ENCODE measurements around the gene CXCR4. TPM values are rescaled to one million over a fixed set of nuclear protein-coding genes. Genes with fewer than 3 reads are reported as not detected.

Gene CXCR4
- total and polyA plus RNA-seq, 9 of the 15 experiments (the other 6 are each of a cell fraction or from before 2014, with no cell fraction given), result 0.07 to 0.45 (median 0.17) TPM; not detected in 3

DNA sequence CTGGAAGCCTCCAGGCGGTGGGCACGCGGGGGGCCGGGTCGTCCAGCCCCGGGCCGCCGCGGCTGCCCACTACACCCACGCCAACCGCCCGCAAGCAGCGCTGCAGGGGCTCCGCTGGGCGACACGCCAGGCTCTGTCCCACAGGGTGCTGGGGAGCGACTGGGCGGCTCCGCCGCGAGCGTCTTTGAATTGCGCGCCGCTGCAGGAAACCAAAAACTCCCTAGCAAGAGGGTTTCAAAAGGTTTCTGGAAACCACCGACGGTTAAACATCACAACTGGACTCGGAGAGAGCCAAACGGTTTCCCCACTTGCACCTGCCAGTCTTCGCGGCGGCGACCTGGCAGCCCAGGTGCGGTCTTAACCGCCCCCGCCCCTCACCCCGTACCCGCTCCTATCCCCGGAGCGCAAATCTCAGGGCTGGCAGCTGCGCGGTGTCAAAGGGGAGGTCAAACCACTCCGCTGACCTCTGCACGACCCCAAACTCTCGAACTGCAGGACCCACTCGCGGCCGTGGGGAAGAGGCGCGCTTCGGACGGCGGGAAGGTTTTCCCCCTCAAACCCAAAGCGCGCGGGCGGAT lies 1.0 kb downstream of the CXCR4 start (continued):
- TF ChIP-seq, protein P1, sequence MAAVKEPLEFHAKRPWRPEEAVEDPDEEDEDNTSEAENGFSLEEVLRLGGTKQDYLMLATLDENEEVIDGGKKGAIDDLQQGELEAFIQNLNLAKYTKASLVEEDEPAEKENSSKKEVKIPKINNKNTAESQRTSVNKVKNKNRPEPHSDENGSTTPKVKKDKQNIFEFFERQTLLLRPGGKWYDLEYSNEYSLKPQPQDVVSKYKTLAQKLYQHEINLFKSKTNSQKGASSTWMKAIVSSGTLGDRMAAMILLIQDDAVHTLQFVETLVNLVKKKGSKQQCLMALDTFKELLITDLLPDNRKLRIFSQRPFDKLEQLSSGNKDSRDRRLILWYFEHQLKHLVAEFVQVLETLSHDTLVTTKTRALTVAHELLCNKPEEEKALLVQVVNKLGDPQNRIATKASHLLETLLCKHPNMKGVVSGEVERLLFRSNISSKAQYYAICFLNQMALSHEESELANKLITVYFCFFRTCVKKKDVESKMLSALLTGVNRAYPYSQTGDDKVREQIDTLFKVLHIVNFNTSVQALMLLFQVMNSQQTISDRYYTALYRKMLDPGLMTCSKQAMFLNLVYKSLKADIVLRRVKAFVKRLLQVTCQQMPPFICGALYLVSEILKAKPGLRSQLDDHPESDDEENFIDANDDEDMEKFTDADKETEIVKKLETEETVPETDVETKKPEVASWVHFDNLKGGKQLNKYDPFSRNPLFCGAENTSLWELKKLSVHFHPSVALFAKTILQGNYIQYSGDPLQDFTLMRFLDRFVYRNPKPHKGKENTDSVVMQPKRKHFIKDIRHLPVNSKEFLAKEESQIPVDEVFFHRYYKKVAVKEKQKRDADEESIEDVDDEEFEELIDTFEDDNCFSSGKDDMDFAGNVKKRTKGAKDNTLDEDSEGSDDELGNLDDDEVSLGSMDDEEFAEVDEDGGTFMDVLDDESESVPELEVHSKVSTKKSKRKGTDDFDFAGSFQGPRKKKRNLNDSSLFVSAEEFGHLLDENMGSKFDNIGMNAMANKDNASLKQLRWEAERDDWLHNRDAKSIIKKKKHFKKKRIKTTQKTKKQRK (IDR thresholded peaks at IDR 0.05; ENCODE audit: borderline replicate concordance, low read depth, low read length), result no peak
- no peak for TF ChIP-seq COPS2 (conservative IDR thresholded peaks at IDR 0.05)
- TF ChIP-seq HDAC2 (IDR thresholded peaks at IDR 0.05), result no peak
- no peak for TF ChIP-seq SIN3B (IDR thresholded peaks at IDR 0.05; ENCODE audit: low read depth)
- TF ChIP-seq, protein P2, sequence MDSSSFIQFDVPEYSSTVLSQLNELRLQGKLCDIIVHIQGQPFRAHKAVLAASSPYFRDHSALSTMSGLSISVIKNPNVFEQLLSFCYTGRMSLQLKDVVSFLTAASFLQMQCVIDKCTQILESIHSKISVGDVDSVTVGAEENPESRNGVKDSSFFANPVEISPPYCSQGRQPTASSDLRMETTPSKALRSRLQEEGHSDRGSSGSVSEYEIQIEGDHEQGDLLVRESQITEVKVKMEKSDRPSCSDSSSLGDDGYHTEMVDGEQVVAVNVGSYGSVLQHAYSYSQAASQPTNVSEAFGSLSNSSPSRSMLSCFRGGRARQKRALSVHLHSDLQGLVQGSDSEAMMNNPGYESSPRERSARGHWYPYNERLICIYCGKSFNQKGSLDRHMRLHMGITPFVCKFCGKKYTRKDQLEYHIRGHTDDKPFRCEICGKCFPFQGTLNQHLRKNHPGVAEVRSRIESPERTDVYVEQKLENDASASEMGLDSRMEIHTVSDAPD (CRISPR knock-in tag; IDR thresholded peaks at IDR 0.05), result no peak

Data from K562 (cell line).